ENCODE measurements around the gene MAP4K2.
"Not testable (repeated sequence)": the region's sequence is repeated elsewhere in the genome, so short reads cannot be mapped to it uniquely, and the experiment has no call there.

MAP4K2 gene

GRCh38 chr11:64838600-64839334, 35.8 kb upstream of the MAP4K2 start:
- FAIRE-seq: no peak

- FAIRE-seq: no peak
Measured at GRCh38 chr11:64837887-64838351, 34.9 kb upstream of the MAP4K2 start.

- FAIRE-seq: no peak
Measured at GRCh38 chr11:64836448-64837072, 33.5 kb upstream of the MAP4K2 start.

- FAIRE-seq: no peak
Measured at GRCh38 chr11:64835616-64836447, 32.8 kb upstream of the MAP4K2 start.

GRCh38 chr11:64834723-64835615, 32.0 kb upstream of the MAP4K2 start:
- FAIRE-seq: no peak

GRCh38 chr11:64834031-64834722, 31.2 kb upstream of the MAP4K2 start:
- FAIRE-seq: no peak

GRCh38 chr11:64833509-64833908, 30.5 kb upstream of the MAP4K2 start:
- FAIRE-seq: no peak

- no peak for FAIRE-seq
Measured at GRCh38 chr11:64833198-64833502, 30.1 kb upstream of the MAP4K2 start.

GRCh38 chr11:64832467-64833197, 29.6 kb upstream of the MAP4K2 start:
- no peak for FAIRE-seq

- FAIRE-seq: no peak
Measured at GRCh38 chr11:64831411-64831891, 28.4 kb upstream of the MAP4K2 start.

- no peak for FAIRE-seq
Measured at GRCh38 chr11:64829536-64830251, 26.7 kb upstream of the MAP4K2 start.

- FAIRE-seq: no peak
Measured at GRCh38 chr11:64827451-64827839, 24.4 kb upstream of the MAP4K2 start.

- FAIRE-seq: no peak
Measured at GRCh38 chr11:64826578-64827450, 23.8 kb upstream of the MAP4K2 start.

GRCh38 chr11:64826062-64826461, 23.0 kb upstream of the MAP4K2 start:
- FAIRE-seq: no peak

- FAIRE-seq: no peak
Measured at GRCh38 chr11:64823568-64824119, 20.6 kb upstream of the MAP4K2 start.

- FAIRE-seq: no peak
Measured at GRCh38 chr11:64817476-64817875, 14.5 kb upstream of the MAP4K2 start.

GRCh38 chr11:64815433-64815832, 12.4 kb upstream of the MAP4K2 start:
- not testable (repeated sequence) for FAIRE-seq

- no peak for FAIRE-seq
Measured at GRCh38 chr11:64814712-64815187, 11.7 kb upstream of the MAP4K2 start.

GRCh38 chr11:64813826-64814225, 10.8 kb upstream of the MAP4K2 start:
- FAIRE-seq: no peak
